Endothelial cell of umbilical vein (primary cell): ENCODE measurements around the gene GNAI1.

Source experiments
- EZH2 ChIP-seq: IDR thresholded peaks from 2 replicates; pipeline ENCODE4 v1.6.1; 2012; ENCODE audit warnings: borderline replicate concordance, low read depth, mild to moderate bottlenecking, moderate library complexity, low read length, inconsistent platforms; ENCODE audit not compliant: severe bottlenecking
- FOS ChIP-seq: IDR thresholded peaks from 2 replicates; pipeline ENCODE4 v1.6.1; 2011; ENCODE audit warnings: mild to moderate bottlenecking, low read length, moderate library complexity, borderline replicate concordance; ENCODE audit not compliant: insufficient read depth
- GATA2 ChIP-seq: IDR thresholded peaks from 2 replicates; pipeline ENCODE4 v1.7.0; 2011; ENCODE audit warnings: low read depth, mild to moderate bottlenecking, moderate library complexity, mixed read lengths, low read length; ENCODE audit not compliant: insufficient read length, insufficient read depth
- JUN ChIP-seq: IDR thresholded peaks from 2 replicates; pipeline ENCODE4 v1.6.1; 2011; ENCODE audit warnings: borderline replicate concordance, low read depth; ENCODE audit not compliant: insufficient read length, insufficient read depth
- MAX ChIP-seq: IDR thresholded peaks from 2 replicates; pipeline ENCODE4 v1.6.1; 2011; ENCODE audit not compliant: insufficient read depth, insufficient read length
- MYC ChIP-seq: IDR thresholded peaks from one replicate; pipeline ENCODE4 v1.6.1; 2011; ENCODE audit warnings: mild to moderate bottlenecking, low read depth, low read length
- POLR2A ChIP-seq: IDR thresholded peaks from 2 replicates; pipeline ENCODE4 v1.6.1; 2012; ENCODE audit warnings: low read depth, mild to moderate bottlenecking, control low read depth, low read length
- POLR2AphosphoS5 ChIP-seq: IDR thresholded peaks from 2 replicates; pipeline ENCODE4 v1.6.1; 2012; ENCODE audit warnings: low read depth, mild to moderate bottlenecking, control low read depth, low read length, moderate library complexity; ENCODE audit not compliant: insufficient read depth
- TF ChIP-seq, protein P1 (sequence below), 2 donors: IDR thresholded peaks; 1 replicate in 1 of 2; 2 replicates in 1 of 2; pipeline ENCODE4 v1.5.1; 2011; ENCODE audit warnings: low read length in 2 of 2, mild to moderate bottlenecking in 2 of 2, moderate library complexity in 2 of 2, control low read depth in 1 of 2, inconsistent platforms in 1 of 2, low read depth in 1 of 2; ENCODE audit not compliant: insufficient read depth in 1 of 2; ENCODE audit errors: extremely low read depth in 1 of 2

GRCh38 chr7:80232979-80233724 is 98.5 kb downstream of the GNAI1 start:
- TF ChIP-seq, protein P1, sequence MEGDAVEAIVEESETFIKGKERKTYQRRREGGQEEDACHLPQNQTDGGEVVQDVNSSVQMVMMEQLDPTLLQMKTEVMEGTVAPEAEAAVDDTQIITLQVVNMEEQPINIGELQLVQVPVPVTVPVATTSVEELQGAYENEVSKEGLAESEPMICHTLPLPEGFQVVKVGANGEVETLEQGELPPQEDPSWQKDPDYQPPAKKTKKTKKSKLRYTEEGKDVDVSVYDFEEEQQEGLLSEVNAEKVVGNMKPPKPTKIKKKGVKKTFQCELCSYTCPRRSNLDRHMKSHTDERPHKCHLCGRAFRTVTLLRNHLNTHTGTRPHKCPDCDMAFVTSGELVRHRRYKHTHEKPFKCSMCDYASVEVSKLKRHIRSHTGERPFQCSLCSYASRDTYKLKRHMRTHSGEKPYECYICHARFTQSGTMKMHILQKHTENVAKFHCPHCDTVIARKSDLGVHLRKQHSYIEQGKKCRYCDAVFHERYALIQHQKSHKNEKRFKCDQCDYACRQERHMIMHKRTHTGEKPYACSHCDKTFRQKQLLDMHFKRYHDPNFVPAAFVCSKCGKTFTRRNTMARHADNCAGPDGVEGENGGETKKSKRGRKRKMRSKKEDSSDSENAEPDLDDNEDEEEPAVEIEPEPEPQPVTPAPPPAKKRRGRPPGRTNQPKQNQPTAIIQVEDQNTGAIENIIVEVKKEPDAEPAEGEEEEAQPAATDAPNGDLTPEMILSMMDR (IDR thresholded peaks at IDR 0.05; ENCODE audit: extremely low read depth in 1 of 2, insufficient read depth in 1 of 2, low read depth in 1 of 2, low read length in 2 of 2), result no peak
- TF ChIP-seq POLR2AphosphoS5, result no peak
- no peak for TF ChIP-seq POLR2A
- no peak for TF ChIP-seq MAX
- TF ChIP-seq FOS, result no peak
- no peak for TF ChIP-seq MYC
- no peak for TF ChIP-seq EZH2
- no peak for TF ChIP-seq GATA2
- no peak for TF ChIP-seq JUN
